Nephron progenitor cell (in vitro differentiated cells): ENCODE results near the gene ARHGAP35.
A peak's percentile ranks its signal among the peaks of the same experiment; 100 is the strongest.
"Not testable (repeated sequence)": the region's sequence is repeated elsewhere in the genome, so short reads cannot be mapped to it uniquely, and the experiment has no call there.

ENCODE experiments used
- DNase-seq: peaks from one replicate; pipeline ENCODE4 v3.0.0; 2021
- H3K27ac Mint-ChIP-seq: 2 replicates; pipeline ENCODE4 v1.8.0; 2021; ENCODE audit warnings: mild to moderate bottlenecking, moderate library complexity, mixed read lengths
- H3K27me3 Mint-ChIP-seq: 2 replicates; pipeline ENCODE4 v1.8.0; 2021; ENCODE audit warnings: mild to moderate bottlenecking, low read depth, mixed read lengths; ENCODE audit not compliant: poor library complexity
- H3K36me3 Mint-ChIP-seq: 2 replicates; pipeline ENCODE4 v1.8.0; 2021; ENCODE audit warnings: low read depth, mixed read lengths
- H3K4me1 Mint-ChIP-seq: 2 replicates; pipeline ENCODE4 v1.8.0; 2021; ENCODE audit warnings: mixed read lengths
- H3K4me3 Mint-ChIP-seq: 2 replicates; pipeline ENCODE4 v1.8.0; 2021; ENCODE audit warnings: mild to moderate bottlenecking, moderate library complexity, mixed read lengths
- H3K9me3 Mint-ChIP-seq: 2 replicates; pipeline ENCODE4 v1.8.0; 2021; ENCODE audit warnings: mild to moderate bottlenecking, moderate library complexity, mixed read lengths
- CTCF ChIP-seq: fragments of 200-600 bp; sonication (generic); IDR thresholded peaks from 2 replicates; pipeline ENCODE4 v1.5.0; 2021; ENCODE audit warnings: antibody characterized with exemption

The ARHGAP35 gene

GRCh38 chr19:46875657-46876056 is 14.9 kb downstream of the ARHGAP35 start:
- Mint-ChIP-seq H3K27ac (no peak overlapping the region), H3K9me3 (no peaks in the 10 kb centered on the region), H3K36me3 (peaks cover 47% of the 10 kb centered on the region), H3K27me3 (no peaks in the 10 kb centered on the region), H3K4me3 (no peak overlapping the region), H3K4me1 (no peaks in the 10 kb centered on the region)
- no peak for DNase-seq
- TF ChIP-seq CTCF: no peak

- no peak for DNase-seq
- no peak overlapping the region for H3K4me3 Mint-ChIP-seq
- peak overlapping the region; percentile 68 for H3K27ac Mint-ChIP-seq
- H3K27me3 Mint-ChIP-seq: no peaks in the 10 kb centered on the region
- no peak for TF ChIP-seq CTCF
- peaks cover 18% of the 10 kb centered on the region for H3K4me1 Mint-ChIP-seq
- H3K9me3 Mint-ChIP-seq: no peaks in the 10 kb centered on the region
- peaks cover 41% of the 10 kb centered on the region for H3K36me3 Mint-ChIP-seq
Observed at GRCh38 chr19:46878613-46879375, 18.0 kb downstream of the ARHGAP35 start.

- Mint-ChIP-seq H3K36me3 (peaks cover 40% of the 10 kb centered on the region), H3K4me3 (no peak overlapping the region)
- DNase-seq: no peak
Observed at GRCh38 chr19:46880431-46880830, 19.6 kb downstream of the ARHGAP35 start.

GRCh38 chr19:46881092-46881491 is 20.3 kb downstream of the ARHGAP35 start:
- Mint-ChIP-seq H3K4me1 (peaks cover 18% of the 10 kb centered on the region), H3K9me3 (no peaks in the 10 kb centered on the region), H3K27me3 (no peaks in the 10 kb centered on the region), H3K27ac (no peak overlapping the region), H3K36me3 (peaks cover 41% of the 10 kb centered on the region), H3K4me3 (no peak overlapping the region)
- DNase-seq: no peak
- TF ChIP-seq CTCF: no peak

More at GRCh38 chr19:46880431-46880830, 19.6 kb downstream of the ARHGAP35 start:
- no peak for TF ChIP-seq CTCF
- H3K4me1 Mint-ChIP-seq: peaks cover 18% of the 10 kb centered on the region
- H3K27ac Mint-ChIP-seq: no peak overlapping the region
- H3K27me3 Mint-ChIP-seq: no peaks in the 10 kb centered on the region
- no peaks in the 10 kb centered on the region for H3K9me3 Mint-ChIP-seq

- no peak for TF ChIP-seq CTCF
- peaks cover 8% of the 10 kb centered on the region for H3K9me3 Mint-ChIP-seq
Observed at GRCh38 chr19:46882034-46882433, 21.2 kb downstream of the ARHGAP35 start.

GRCh38 chr19:46882751-46883150 is 22.0 kb downstream of the ARHGAP35 start:
- peaks cover 18% of the 10 kb centered on the region for H3K4me1 Mint-ChIP-seq
- H3K27me3 Mint-ChIP-seq, DNase-seq, H3K4me3 Mint-ChIP-seq: not testable (repeated sequence)
- peaks cover 15% of the 10 kb centered on the region for H3K9me3 Mint-ChIP-seq
- H3K36me3 Mint-ChIP-seq: peaks cover 58% of the 10 kb centered on the region
- H3K27ac Mint-ChIP-seq: peak overlapping the region; percentile 96

More at GRCh38 chr19:46882034-46882433, 21.2 kb downstream of the ARHGAP35 start:
- Mint-ChIP-seq H3K4me3 (no peak overlapping the region), H3K27ac (no peak overlapping the region), H3K36me3 (peaks cover 51% of the 10 kb centered on the region), H3K4me1 (peaks cover 18% of the 10 kb centered on the region), H3K27me3 (no peaks in the 10 kb centered on the region)
- no peak for DNase-seq
